ENCODE results near the gene SLC22A15. TPM values are rescaled to one million over a fixed set of nuclear protein-coding genes. Genes with fewer than 3 reads are reported as not detected.

The SLC22A15 gene
- polyA plus RNA-seq, 3 donors, result 3.2 to 33.4 (median 4.5) TPM

- no peak for DNase-seq
- Mint-ChIP-seq H3K27me3 (ENCODE audit: low read depth in 3 of 3) (no peaks in the 10 kb centered on the region), H3K36me3 (peaks cover 79 to 87% of the 10 kb centered on the region in 2 donors), H3K9me3 (no peaks in the 10 kb centered on the region), H3K4me3 (no peak overlapping the region), H3K27ac (peak overlapping the region in 1 of 7 donors; percentile 8), H3K4me1 (no peaks in the 10 kb centered on the region)
- H3K79me2 ChIP-seq (ENCODE audit: insufficient read depth, low read length), result peaks cover 15% of the 10 kb centered on the region
- H3K4me2 ChIP-seq (replicated peaks; ENCODE audit: extremely low read depth, low read length, poor library complexity, severe bottlenecking), result no peak overlapping the region
- peaks cover 64% of the 10 kb centered on the region for H4K20me1 ChIP-seq (ENCODE audit: insufficient read depth, low read length)
- no peak overlapping the region for H3K4me3 ChIP-seq (replicated peaks in 1 of 3; ENCODE audit: low read depth in 2 of 3, low read length in 3 of 3)
- H3K27ac ChIP-seq (ENCODE audit: low read depth in 1 of 2, low read length in 2 of 2), result no peak overlapping the region
- peaks cover 95 to 96% of the 10 kb centered on the region in 2 donors for H3K36me3 ChIP-seq (replicated peaks in 1 of 2; ENCODE audit: control insufficient read depth in 1 of 2, insufficient read depth in 2 of 2, low read length in 2 of 2)
- H2AFZ ChIP-seq (ENCODE audit: insufficient read depth, low read depth, low read length, poor library complexity, severe bottlenecking), result no peak overlapping the region
- H3K4me1 ChIP-seq (ENCODE audit: control insufficient read depth in 1 of 2, insufficient read depth in 2 of 2, low read length in 2 of 2), result no peaks in the 10 kb centered on the region
- 98% methylated on average over 8 of the region's 13 CpGs for WGBS (ENCODE audit: insufficient coverage)
- intact Hi-C loops (cut with micrococcal nuclease), result no loop called here
- TF ChIP-seq CTCF (IDR thresholded peaks at IDR 0.05), result no peak
- H3K9me3 ChIP-seq (replicated peaks in 1 of 2; ENCODE audit: control insufficient read depth in 1 of 2, insufficient read depth in 1 of 2, low read length in 2 of 2), result no peaks in the 10 kb centered on the region
- H3K27me3 ChIP-seq (ENCODE audit: control insufficient read depth in 2 of 2, insufficient read depth in 2 of 2, low read length in 2 of 2), result no peaks in the 10 kb centered on the region
- H3K9ac ChIP-seq (ENCODE audit: insufficient read depth, low read length, poor library complexity, severe bottlenecking), result no peak overlapping the region
Measured at GRCh38 chr1:116031302-116031835, 55.1 kb downstream of the SLC22A15 start.

DNA sequence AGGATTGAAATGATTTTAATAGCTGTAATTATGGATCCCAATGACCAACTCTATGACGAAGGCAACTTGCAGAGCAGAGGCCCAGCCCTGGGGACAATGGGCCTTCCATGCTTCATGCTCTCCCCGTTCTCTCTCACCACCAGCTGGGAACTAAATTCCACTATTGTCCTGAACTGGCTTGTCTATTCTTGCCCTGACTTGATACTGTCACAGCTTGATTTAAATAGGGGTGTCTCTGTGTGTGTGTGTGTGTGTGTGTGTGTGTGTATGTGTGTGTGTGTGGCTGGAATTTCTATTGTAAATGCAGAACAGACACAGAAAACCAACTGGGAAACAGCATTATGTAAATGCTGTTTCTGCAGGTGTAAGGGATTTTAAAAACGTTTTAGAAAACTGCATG, 57.0 kb downstream of the SLC22A15 start:
- Histone ChIP-seq H3K79me2 (ENCODE audit: insufficient read depth, low read length) (peaks cover 11% of the 10 kb centered on the region), H3K9ac (ENCODE audit: insufficient read depth, low read length, poor library complexity, severe bottlenecking) (no peak overlapping the region), H3K36me3 (replicated peaks in 1 of 2; ENCODE audit: control insufficient read depth in 1 of 2, insufficient read depth in 2 of 2, low read length in 2 of 2) (peaks cover 99% of the 10 kb centered on the region in 2 donors), H3K27ac (ENCODE audit: low read depth in 1 of 2, low read length in 2 of 2) (no peak overlapping the region), H3K4me3 (replicated peaks in 1 of 3; ENCODE audit: low read depth in 2 of 3, low read length in 3 of 3) (no peak overlapping the region), H4K20me1 (ENCODE audit: insufficient read depth, low read length) (peaks cover 68% of the 10 kb centered on the region), H2AFZ (ENCODE audit: insufficient read depth, low read depth, low read length, poor library complexity, severe bottlenecking) (no peak overlapping the region), H3K9me3 (replicated peaks in 1 of 2; ENCODE audit: control insufficient read depth in 1 of 2, insufficient read depth in 1 of 2, low read length in 2 of 2) (no peaks in the 10 kb centered on the region), H3K27me3 (ENCODE audit: control insufficient read depth in 2 of 2, insufficient read depth in 2 of 2, low read length in 2 of 2) (no peaks in the 10 kb centered on the region), H3K4me1 (ENCODE audit: control insufficient read depth in 1 of 2, insufficient read depth in 2 of 2, low read length in 2 of 2) (no peaks in the 10 kb centered on the region), H3K4me2 (replicated peaks; ENCODE audit: extremely low read depth, low read length, poor library complexity, severe bottlenecking) (no peak overlapping the region)
- Mint-ChIP-seq H3K27me3 (ENCODE audit: low read depth in 3 of 3) (no peaks in the 10 kb centered on the region), H3K9me3 (no peaks in the 10 kb centered on the region), H3K36me3 (peaks cover 85 to 89% of the 10 kb centered on the region in 2 donors), H3K4me3 (no peak overlapping the region), H3K4me1 (no peaks in the 10 kb centered on the region), H3K27ac (peak overlapping the region in 1 of 7 donors; percentile 37)
- intact Hi-C loops (cut with micrococcal nuclease), result no loop called here
- no peak for TF ChIP-seq CTCF (IDR thresholded peaks at IDR 0.05)
- WGBS (ENCODE audit: insufficient coverage), result 88% methylated on average over 2 of the region's 3 CpGs
- DNase-seq, result no peak
